ENCODE results near the gene ERP44.
"Not testable (repeated sequence)": the region's sequence is repeated elsewhere in the genome, so short reads cannot be mapped to it uniquely, and the experiment has no call there.

ERP44 gene

GRCh38 chr9:100099722-100100042, 882 bp upstream of the ERP44 start:
- DNase-seq: no peak

- peak; percentile 74 for DNase-seq
These were observed 534 bp downstream of the ERP44 start for GRCh38 chr9:100098046-100098886.

GRCh38 chr9:100096378-100096916, 2.4 kb downstream of the ERP44 start:
- no peak for DNase-seq

- not testable (repeated sequence) for DNase-seq
These were observed 4.4 kb downstream of the ERP44 start for GRCh38 chr9:100094411-100094810.

- no peak for DNase-seq
These were observed 6.7 kb downstream of the ERP44 start for GRCh38 chr9:100092066-100092465.

GRCh38 chr9:100091650-100092049, 7.2 kb downstream of the ERP44 start:
- no peak for DNase-seq

- no peak for DNase-seq
These were observed 7.9 kb downstream of the ERP44 start for GRCh38 chr9:100090880-100091279.

- DNase-seq: no peak
These were observed 10.6 kb downstream of the ERP44 start for GRCh38 chr9:100088202-100088601.

GRCh38 chr9:100087218-100087617, 11.6 kb downstream of the ERP44 start:
- DNase-seq: no peak

- no peak for DNase-seq
These were observed 12.6 kb downstream of the ERP44 start for GRCh38 chr9:100086097-100086635.

GRCh38 chr9:100084734-100085133, 14.1 kb downstream of the ERP44 start:
- no peak for DNase-seq

GRCh38 chr9:100084128-100084453, 14.7 kb downstream of the ERP44 start:
- no peak for DNase-seq

GRCh38 chr9:100083448-100084127, 15.2 kb downstream of the ERP44 start:
- DNase-seq: no peak

- DNase-seq: no peak
These were observed 16.0 kb downstream of the ERP44 start for GRCh38 chr9:100082782-100083181.

- DNase-seq: not testable (repeated sequence)
These were observed 22.5 kb downstream of the ERP44 start for GRCh38 chr9:100076256-100076655.

GRCh38 chr9:100074989-100075388, 23.8 kb downstream of the ERP44 start:
- no peak for DNase-seq

- DNase-seq: no peak
These were observed 24.7 kb downstream of the ERP44 start for GRCh38 chr9:100074093-100074492.

GRCh38 chr9:100072805-100073204, 26.0 kb downstream of the ERP44 start:
- DNase-seq: no peak

- DNase-seq: no peak
These were observed 27.5 kb downstream of the ERP44 start for GRCh38 chr9:100071271-100071670.

- DNase-seq: no peak
These were observed 28.4 kb downstream of the ERP44 start for GRCh38 chr9:100070104-100071041.

GRCh38 chr9:100069068-100069467, 29.7 kb downstream of the ERP44 start:
- DNase-seq: not testable (repeated sequence)

- DNase-seq: not testable (repeated sequence)
These were observed 30.8 kb downstream of the ERP44 start for GRCh38 chr9:100067990-100068389.

- DNase-seq: no peak
These were observed 32.3 kb downstream of the ERP44 start for GRCh38 chr9:100066539-100066938.
